ENCODE measurements around the gene CCDC9B. TPM values are rescaled to one million over a fixed set of nuclear protein-coding genes. Genes with fewer than 3 reads are reported as not detected.

Gene CCDC9B
- 7.0 and 13.4 TPM in 2 replicates for total RNA-seq

DNA sequence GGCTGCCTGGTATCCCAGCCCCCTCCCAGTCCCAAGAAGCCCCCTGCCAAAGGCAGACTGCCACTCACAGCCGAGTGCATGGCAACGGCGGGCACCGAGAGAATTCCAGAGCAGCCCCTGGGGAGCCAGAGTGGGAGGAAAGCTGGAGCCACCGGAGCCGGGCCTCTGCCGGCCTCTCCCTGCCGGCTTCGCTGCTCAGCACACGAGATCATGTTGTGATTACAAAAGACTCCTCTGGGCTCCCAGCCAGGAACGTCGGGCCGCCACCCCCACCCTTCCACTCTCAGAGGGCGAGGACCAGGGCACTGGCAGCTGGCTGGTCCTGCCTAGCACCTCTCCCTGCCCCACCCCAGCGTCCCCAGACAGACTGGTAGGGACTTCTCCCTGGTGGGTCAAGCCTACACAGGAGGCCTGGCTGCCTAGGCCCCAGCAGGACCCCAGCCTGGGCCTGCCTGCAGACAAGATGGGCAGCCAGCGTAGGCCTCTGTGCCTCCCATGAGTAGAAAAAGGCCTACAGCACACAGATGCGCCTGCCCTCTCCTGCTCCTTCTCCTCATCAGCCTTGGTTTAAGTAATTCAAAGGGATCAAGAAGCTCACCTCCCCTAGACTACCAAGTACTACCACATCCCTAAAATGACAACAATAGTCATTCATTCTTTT is at the start of gene CCDC9B:
CCDC9B (minus strand) TSS at position 200 of the 661 bp plus-strand sequence; CDS start at position 80, 120 bp downstream.

DNA sequence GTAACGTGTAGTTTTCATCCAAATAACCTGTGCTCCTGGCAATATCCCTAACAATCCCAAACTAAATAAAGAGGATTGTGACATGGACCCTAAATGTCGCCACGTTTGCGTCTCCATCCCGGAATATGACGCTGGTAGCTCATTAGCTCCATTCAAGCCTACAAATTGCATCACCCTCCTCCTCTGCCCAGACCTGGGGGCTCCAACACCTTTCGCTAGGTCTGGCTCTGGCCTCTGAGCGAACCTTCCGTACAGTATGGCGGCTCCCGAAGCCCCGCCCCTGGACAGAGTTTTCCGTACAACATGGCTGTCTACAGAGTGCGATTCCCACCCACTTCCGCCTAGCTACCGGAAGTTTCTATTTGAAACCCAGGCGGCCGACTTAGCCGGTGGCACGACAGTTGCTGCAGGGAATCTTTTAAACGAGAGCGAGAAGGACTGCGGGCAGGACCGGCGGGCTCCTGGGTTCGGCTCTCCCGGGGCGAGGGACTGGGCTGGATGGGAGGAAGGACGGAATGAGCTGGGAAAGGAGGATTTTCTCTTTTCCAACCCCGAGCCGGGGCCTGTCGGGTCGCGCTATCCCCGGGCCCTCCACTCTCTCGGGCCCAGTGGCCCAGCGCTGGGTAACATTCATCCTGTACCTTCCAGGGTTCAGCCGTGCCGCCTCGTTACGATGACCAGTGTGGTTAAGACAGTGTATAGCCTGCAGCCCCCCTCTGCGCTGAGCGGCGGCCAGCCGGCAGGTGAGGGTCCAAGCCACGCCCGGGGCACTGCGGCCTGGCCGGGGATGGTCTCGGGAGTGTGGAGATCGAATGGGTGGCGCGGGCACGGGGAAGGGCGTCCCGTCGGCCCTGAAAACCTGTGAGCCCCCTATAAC is 42.1 kb upstream of the CCDC9B start, which contains the start of gene KNSTRN:
KNSTRN (plus strand) TSS at position 142 of the 877 bp plus-strand sequence; CDS start at position 257, 115 bp downstream.

DNA sequence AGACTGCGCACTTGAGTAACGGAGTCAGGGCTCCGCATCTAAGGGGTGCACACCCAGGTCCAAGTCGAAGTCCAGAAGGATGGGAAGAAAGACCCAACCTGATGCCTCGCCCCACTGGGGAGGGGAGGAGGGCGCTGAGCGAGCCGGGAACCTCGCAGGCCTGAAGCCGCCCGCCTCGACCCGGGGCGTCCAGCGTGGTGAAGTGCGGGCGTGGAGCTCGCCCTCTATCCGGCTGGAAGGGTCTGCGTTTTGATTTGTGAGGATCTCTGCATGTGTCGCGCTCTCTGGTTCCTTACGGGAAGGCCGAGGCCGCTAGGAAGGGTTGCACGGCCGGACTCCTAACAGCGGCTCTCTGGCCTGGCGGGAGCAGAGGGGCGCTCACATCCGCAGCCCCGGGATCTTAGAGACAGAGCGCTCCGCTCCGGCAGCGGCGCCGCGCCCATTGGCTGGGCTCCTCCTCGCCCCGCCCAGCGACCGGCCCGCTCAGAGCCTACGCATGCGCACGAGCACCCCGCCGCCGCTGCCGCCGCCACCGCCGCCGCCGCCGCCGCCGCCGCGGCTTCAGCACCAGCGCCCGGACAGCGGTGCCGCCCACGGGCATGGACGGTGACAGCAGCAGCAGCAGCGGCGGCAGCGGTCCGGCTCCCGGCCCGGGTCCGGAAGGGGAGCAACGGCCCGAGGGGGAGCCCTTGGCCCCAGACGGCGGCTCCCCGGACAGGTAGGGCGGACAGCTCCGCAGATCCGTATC is 17.2 kb upstream of the CCDC9B start, which contains the start of gene DISP2:
DISP2 (plus strand) TSS at position 497 of the 748 bp plus-strand sequence; CDS start at position 600, 103 bp downstream.

GRCh38 chr15:40323239-40323952 is 17.3 kb downstream of the CCDC9B start, which contains the start of gene INAFM2:
Gene INAFM2, plus strand, starts transcription at chr15:40323692. Its CDS starts 364 bp downstream, at chr15:40324056.

GRCh38 chr15:40307421-40308211 is 33.1 kb downstream of the CCDC9B start, which contains the start of gene PLCB2:
Gene PLCB2, minus strand, starts transcription at chr15:40307935. Its CDS starts 263 bp downstream, at chr15:40307672.

DNA sequence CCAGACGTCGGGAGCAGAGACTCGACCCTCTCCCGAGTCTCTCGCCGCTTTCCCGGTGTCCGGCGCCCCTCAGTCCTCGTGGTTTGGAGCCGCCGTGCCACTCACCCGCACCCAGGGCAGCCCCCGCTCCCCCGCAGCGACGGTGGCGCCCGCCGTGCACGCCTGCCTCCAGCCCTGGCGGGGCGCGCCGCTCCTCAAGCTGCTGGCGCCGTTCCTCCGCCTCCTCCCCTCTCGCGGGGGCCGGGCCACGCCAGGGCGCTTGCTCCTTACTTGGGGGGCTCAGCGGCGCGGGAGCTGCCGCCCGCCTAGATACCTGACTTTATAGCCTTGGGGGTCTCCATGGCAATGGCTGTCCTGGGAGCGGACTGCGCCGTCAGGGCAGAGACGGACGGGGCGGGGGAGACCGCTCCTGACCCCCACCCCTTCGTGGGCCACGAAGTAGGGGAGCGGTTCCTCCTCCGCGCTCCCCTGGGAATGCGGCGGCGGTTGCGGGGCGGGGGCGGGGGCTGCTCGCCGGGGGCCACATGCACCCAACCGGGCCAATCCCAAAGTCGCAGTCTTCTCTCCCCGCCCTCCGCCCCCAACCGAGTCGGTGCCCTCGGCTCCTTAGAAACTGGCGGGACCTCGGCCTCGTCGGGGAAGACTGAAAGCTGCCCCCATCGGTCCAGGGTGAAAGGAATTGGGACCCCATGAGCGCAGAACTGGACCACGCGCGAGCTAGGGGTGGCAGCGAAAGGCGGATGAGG is 57.7 kb downstream of the CCDC9B start, which contains the start of gene ANKRD63:
ANKRD63 (minus strand) TSS at position 196 of the 746 bp plus-strand sequence. CDS start 478 bp downstream, outside the sequence.

Other genes with a start within 250 kb of the CCDC9B start
- gene BMF, start 232.1 kb downstream of the CCDC9B start, total RNA-seq = 4.1 and 51.8 TPM in 2 replicates
- 3.9 and 73.0 TPM in 2 replicates for gene BUB1B, start 179.9 kb downstream of the CCDC9B start, total RNA-seq
- 1.1 and 9.0 TPM in 2 replicates for gene PAK6, start 101.9 kb downstream of the CCDC9B start, total RNA-seq
- not detected in 2 replicates for gene ANKRD63, start 57.9 kb downstream of the CCDC9B start, total RNA-seq
- gene PLCB2, start 33.0 kb downstream of the CCDC9B start, total RNA-seq = 0.81 and 2.2 TPM in 2 replicates
- 5.5 and 13.1 TPM in 2 replicates for gene INAFM2, start 17.2 kb downstream of the CCDC9B start, total RNA-seq
- gene PHGR1, start 10.1 kb upstream of the CCDC9B start, total RNA-seq = not detected in 2 replicates
- 0.33 and 0.38 TPM in 2 replicates for gene DISP2, start 17.3 kb upstream of the CCDC9B start, total RNA-seq
- gene KNSTRN, start 41.8 kb upstream of the CCDC9B start, total RNA-seq = 10.0 and 94.8 TPM in 2 replicates
- 35.0 and 44.6 TPM in 2 replicates for gene IVD, start 64.9 kb upstream of the CCDC9B start, total RNA-seq
- gene BAHD1, start 100.0 kb upstream of the CCDC9B start, total RNA-seq = 9.6 and 13.9 TPM in 2 replicates
- 23.6 and 34.0 TPM in 2 replicates for gene CHST14, start 130.0 kb upstream of the CCDC9B start, total RNA-seq
- gene CCDC32, start 224.1 kb upstream of the CCDC9B start, total RNA-seq = 17.1 and 17.6 TPM in 2 replicates
- 16.3 and 16.7 TPM in 2 replicates for gene RPUSD2, start 228.4 kb upstream of the CCDC9B start, total RNA-seq